Measurements from ENCODE around the gene NOSTRIN.

Gene NOSTRIN

GRCh38 chr2:168772704-168773103 is 29.7 kb upstream of the NOSTRIN start:
- no peak overlapping the region for H3K9ac ChIP-seq (ENCODE audit: low read length in 5 of 5)
- H3K27me3 ChIP-seq (ENCODE audit: control insufficient read depth in 5 of 5, insufficient read depth in 4 of 5, low read length in 5 of 5): no peaks in the 10 kb centered on the region
- no peak overlapping the region for H3K4me3 ChIP-seq (ENCODE audit: low read depth in 1 of 5, low read length in 5 of 5)
- peaks cover 0 to 5% (median 0%) of the 10 kb centered on the region in 5 donors for H3K4me1 ChIP-seq (ENCODE audit: control insufficient read depth in 5 of 5, insufficient read depth in 5 of 5, low read length in 5 of 5)
- peaks cover 0 to 7% (median 4%) of the 10 kb centered on the region in 5 donors for H3K9me3 ChIP-seq (ENCODE audit: control insufficient read depth in 5 of 5, low read length in 5 of 5)
- H3K27ac ChIP-seq (ENCODE audit: low read depth, low read length): no peak overlapping the region
- no peaks in the 10 kb centered on the region for H3K36me3 ChIP-seq (ENCODE audit: control insufficient read depth in 5 of 5, insufficient read depth in 5 of 5, low read length in 5 of 5)

DNA sequence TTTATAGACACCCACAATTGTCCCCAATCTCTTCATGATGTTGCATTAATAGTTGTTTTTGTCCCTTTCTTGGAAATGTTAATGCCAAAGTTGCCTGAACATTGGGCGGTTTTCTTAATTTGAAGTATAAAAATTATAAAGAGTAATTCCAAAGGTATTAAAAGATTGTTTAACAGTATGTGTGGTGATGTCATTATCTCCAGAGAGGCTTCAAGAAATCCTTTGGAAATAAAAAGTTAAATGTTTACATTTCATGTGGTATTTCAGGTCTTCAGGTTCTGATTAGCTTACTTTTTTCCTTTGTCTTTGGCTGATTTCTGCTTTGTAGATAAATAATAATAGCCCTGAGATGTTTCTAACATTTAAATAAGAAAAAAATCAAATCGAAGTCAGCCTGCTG is 29.3 kb upstream of the NOSTRIN start:
- peaks cover 0 to 5% (median 0%) of the 10 kb centered on the region in 5 donors for H3K4me1 ChIP-seq (ENCODE audit: control insufficient read depth in 5 of 5, insufficient read depth in 5 of 5, low read length in 5 of 5)
- peaks cover 0 to 7% (median 4%) of the 10 kb centered on the region in 5 donors for H3K9me3 ChIP-seq (ENCODE audit: control insufficient read depth in 5 of 5, low read length in 5 of 5)
- H3K27ac ChIP-seq (ENCODE audit: low read depth, low read length): no peak overlapping the region
- no peak overlapping the region for H3K9ac ChIP-seq (ENCODE audit: low read length in 5 of 5)
- H3K36me3 ChIP-seq (ENCODE audit: control insufficient read depth in 5 of 5, insufficient read depth in 5 of 5, low read length in 5 of 5): no peaks in the 10 kb centered on the region
- no peak overlapping the region for H3K4me3 ChIP-seq (ENCODE audit: low read depth in 1 of 5, low read length in 5 of 5)
- H3K27me3 ChIP-seq (ENCODE audit: control insufficient read depth in 5 of 5, insufficient read depth in 4 of 5, low read length in 5 of 5): no peaks in the 10 kb centered on the region

GRCh38 chr2:168773719-168774521 is 28.5 kb upstream of the NOSTRIN start:
- Histone ChIP-seq H3K4me1 (ENCODE audit: control insufficient read depth in 5 of 5, insufficient read depth in 5 of 5, low read length in 5 of 5) (peaks cover 0 to 5% (median 0%) of the 10 kb centered on the region in 5 donors), H3K27ac (ENCODE audit: low read depth, low read length) (no peak overlapping the region), H3K9me3 (ENCODE audit: control insufficient read depth in 5 of 5, low read length in 5 of 5) (peaks cover 0 to 7% (median 4%) of the 10 kb centered on the region in 5 donors), H3K36me3 (ENCODE audit: control insufficient read depth in 5 of 5, insufficient read depth in 5 of 5, low read length in 5 of 5) (no peaks in the 10 kb centered on the region), H3K27me3 (ENCODE audit: control insufficient read depth in 5 of 5, insufficient read depth in 4 of 5, low read length in 5 of 5) (no peaks in the 10 kb centered on the region), H3K4me3 (ENCODE audit: low read depth in 1 of 5, low read length in 5 of 5) (no peak overlapping the region), H3K9ac (ENCODE audit: low read length in 5 of 5) (no peak overlapping the region)

GRCh38 chr2:168775837-168776236 is 26.6 kb upstream of the NOSTRIN start:
- no peak overlapping the region for H3K9ac ChIP-seq (ENCODE audit: low read length in 5 of 5)
- H3K9me3 ChIP-seq (ENCODE audit: control insufficient read depth in 5 of 5, low read length in 5 of 5): peaks cover 0 to 7% (median 4%) of the 10 kb centered on the region in 5 donors
- no peaks in the 10 kb centered on the region for H3K36me3 ChIP-seq (ENCODE audit: control insufficient read depth in 5 of 5, insufficient read depth in 5 of 5, low read length in 5 of 5)
- no peak overlapping the region for H3K4me3 ChIP-seq (ENCODE audit: low read depth in 1 of 5, low read length in 5 of 5)
- no peaks in the 10 kb centered on the region for H3K27me3 ChIP-seq (ENCODE audit: control insufficient read depth in 5 of 5, insufficient read depth in 4 of 5, low read length in 5 of 5)
- no peak overlapping the region for H3K27ac ChIP-seq (ENCODE audit: low read depth, low read length)
- H3K4me1 ChIP-seq (ENCODE audit: control insufficient read depth in 5 of 5, insufficient read depth in 5 of 5, low read length in 5 of 5): peaks cover 0 to 14% (median 0%) of the 10 kb centered on the region in 5 donors

GRCh38 chr2:168780669-168781071 is 21.8 kb upstream of the NOSTRIN start:
- Histone ChIP-seq H3K9me3 (ENCODE audit: control insufficient read depth in 5 of 5, low read length in 5 of 5) (peaks cover 0 to 6% (median 4%) of the 10 kb centered on the region in 5 donors), H3K36me3 (ENCODE audit: control insufficient read depth in 5 of 5, insufficient read depth in 5 of 5, low read length in 5 of 5) (no peaks in the 10 kb centered on the region), H3K9ac (ENCODE audit: low read length in 5 of 5) (no peak overlapping the region), H3K27ac (ENCODE audit: low read depth, low read length) (no peak overlapping the region), H3K27me3 (ENCODE audit: control insufficient read depth in 5 of 5, insufficient read depth in 4 of 5, low read length in 5 of 5) (no peaks in the 10 kb centered on the region), H3K4me1 (ENCODE audit: control insufficient read depth in 5 of 5, insufficient read depth in 5 of 5, low read length in 5 of 5) (peaks cover 0 to 16% (median 0%) of the 10 kb centered on the region in 5 donors), H3K4me3 (ENCODE audit: low read depth in 1 of 5, low read length in 5 of 5) (no peak overlapping the region)

DNA sequence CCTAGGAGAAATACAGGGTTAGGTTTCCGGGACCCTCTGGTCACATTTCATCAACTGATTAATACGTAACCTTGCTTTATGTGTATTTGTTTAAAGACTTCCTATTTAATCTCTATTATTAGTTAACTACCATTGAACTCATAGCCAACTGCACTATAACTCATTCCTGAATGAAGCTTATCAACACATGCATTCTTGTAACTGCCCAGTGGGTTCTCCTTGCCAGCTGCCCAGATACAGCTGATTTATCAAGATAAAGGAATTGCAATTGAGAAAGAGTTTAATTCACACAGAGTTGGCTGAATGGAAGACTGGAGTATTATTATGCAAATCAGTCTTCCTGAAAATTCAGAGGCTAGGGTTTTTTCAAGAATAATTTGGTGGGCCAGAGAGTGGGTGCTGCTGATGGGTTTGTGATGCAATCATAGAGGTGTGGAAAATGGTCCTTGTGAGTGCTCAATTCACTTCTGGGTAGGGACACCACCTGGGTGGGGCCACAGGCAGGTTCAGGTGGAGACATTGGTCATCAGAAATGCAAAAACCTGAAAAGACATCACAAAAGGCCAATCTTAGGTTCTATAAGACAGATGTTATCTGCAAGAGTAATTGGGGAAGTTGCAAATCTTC is 21.1 kb upstream of the NOSTRIN start:
- Histone ChIP-seq H3K4me1 (ENCODE audit: control insufficient read depth in 5 of 5, insufficient read depth in 5 of 5, low read length in 5 of 5) (peaks cover 0 to 16% (median 0%) of the 10 kb centered on the region in 5 donors), H3K9me3 (ENCODE audit: control insufficient read depth in 5 of 5, low read length in 5 of 5) (no peaks in the 10 kb centered on the region)

DNA sequence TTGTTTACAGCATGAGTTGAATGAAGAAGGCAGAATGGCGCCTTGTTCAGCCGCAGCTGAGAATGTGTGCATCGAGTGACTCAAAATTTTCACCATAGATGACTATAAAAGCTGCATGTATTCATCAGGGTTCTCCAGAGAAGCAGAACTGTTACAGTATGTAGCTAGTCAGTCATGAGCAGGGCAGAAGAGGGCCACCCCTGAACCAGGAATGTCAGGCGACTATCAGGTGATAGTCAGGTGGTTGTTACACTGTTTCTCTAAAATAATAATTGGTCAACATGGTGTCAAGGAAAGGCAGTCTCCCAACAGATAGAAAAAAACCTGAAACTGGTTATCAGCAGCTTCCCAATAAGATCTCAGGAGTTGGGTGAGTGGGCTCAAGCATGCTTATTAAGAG is 20.2 kb upstream of the NOSTRIN start:
- Histone ChIP-seq H3K9ac (ENCODE audit: low read length in 5 of 5) (no peak overlapping the region), H3K4me1 (ENCODE audit: control insufficient read depth in 5 of 5, insufficient read depth in 5 of 5, low read length in 5 of 5) (peaks cover 0 to 16% (median 0%) of the 10 kb centered on the region in 5 donors), H3K36me3 (ENCODE audit: control insufficient read depth in 5 of 5, insufficient read depth in 5 of 5, low read length in 5 of 5) (no peaks in the 10 kb centered on the region), H3K9me3 (ENCODE audit: control insufficient read depth in 5 of 5, low read length in 5 of 5) (no peaks in the 10 kb centered on the region), H3K4me3 (ENCODE audit: low read depth in 1 of 5, low read length in 5 of 5) (no peak overlapping the region), H3K27me3 (ENCODE audit: control insufficient read depth in 5 of 5, insufficient read depth in 4 of 5, low read length in 5 of 5) (no peaks in the 10 kb centered on the region), H3K27ac (ENCODE audit: low read depth, low read length) (no peak overlapping the region)

More for the DNA sequence above, 21.1 kb upstream of the NOSTRIN start:
- Histone ChIP-seq H3K27me3 (ENCODE audit: control insufficient read depth in 5 of 5, insufficient read depth in 4 of 5, low read length in 5 of 5) (no peaks in the 10 kb centered on the region), H3K36me3 (ENCODE audit: control insufficient read depth in 5 of 5, insufficient read depth in 5 of 5, low read length in 5 of 5) (no peaks in the 10 kb centered on the region), H3K27ac (ENCODE audit: low read depth, low read length) (no peak overlapping the region), H3K4me3 (ENCODE audit: low read depth in 1 of 5, low read length in 5 of 5) (no peak overlapping the region), H3K9ac (ENCODE audit: low read length in 5 of 5) (no peak overlapping the region)

DNA sequence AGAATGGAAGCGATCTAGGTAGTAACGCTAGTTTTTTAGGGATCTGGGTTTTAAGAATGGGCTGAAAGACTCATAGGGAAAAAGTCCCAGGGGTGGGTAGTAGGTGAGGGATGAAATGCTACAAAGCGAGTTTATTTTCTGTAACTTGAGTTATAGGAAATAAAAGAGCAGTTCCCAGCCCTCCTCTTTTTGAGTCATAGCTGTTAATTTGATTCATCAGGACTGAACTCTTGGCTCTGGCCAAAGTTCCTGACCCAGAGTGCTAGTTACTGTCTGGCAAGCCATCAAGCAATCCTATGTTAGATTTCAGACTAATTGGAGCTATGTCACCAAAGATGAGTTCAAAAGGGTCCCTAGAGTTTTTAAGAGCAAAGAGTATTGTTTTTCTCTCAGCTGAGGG is 17.4 kb upstream of the NOSTRIN start:
- peaks cover 0 to 16% (median 0%) of the 10 kb centered on the region in 5 donors for H3K4me1 ChIP-seq (ENCODE audit: control insufficient read depth in 5 of 5, insufficient read depth in 5 of 5, low read length in 5 of 5)
- H3K27me3 ChIP-seq (ENCODE audit: control insufficient read depth in 5 of 5, insufficient read depth in 4 of 5, low read length in 5 of 5): no peaks in the 10 kb centered on the region
- H3K27ac ChIP-seq (ENCODE audit: low read depth, low read length): no peak overlapping the region
- H3K9ac ChIP-seq (ENCODE audit: low read length in 5 of 5): no peak overlapping the region
- no peak overlapping the region for H3K4me3 ChIP-seq (ENCODE audit: low read depth in 1 of 5, low read length in 5 of 5)
- no peaks in the 10 kb centered on the region for H3K9me3 ChIP-seq (ENCODE audit: control insufficient read depth in 5 of 5, low read length in 5 of 5)
- no peaks in the 10 kb centered on the region for H3K36me3 ChIP-seq (ENCODE audit: control insufficient read depth in 5 of 5, insufficient read depth in 5 of 5, low read length in 5 of 5)

DNA sequence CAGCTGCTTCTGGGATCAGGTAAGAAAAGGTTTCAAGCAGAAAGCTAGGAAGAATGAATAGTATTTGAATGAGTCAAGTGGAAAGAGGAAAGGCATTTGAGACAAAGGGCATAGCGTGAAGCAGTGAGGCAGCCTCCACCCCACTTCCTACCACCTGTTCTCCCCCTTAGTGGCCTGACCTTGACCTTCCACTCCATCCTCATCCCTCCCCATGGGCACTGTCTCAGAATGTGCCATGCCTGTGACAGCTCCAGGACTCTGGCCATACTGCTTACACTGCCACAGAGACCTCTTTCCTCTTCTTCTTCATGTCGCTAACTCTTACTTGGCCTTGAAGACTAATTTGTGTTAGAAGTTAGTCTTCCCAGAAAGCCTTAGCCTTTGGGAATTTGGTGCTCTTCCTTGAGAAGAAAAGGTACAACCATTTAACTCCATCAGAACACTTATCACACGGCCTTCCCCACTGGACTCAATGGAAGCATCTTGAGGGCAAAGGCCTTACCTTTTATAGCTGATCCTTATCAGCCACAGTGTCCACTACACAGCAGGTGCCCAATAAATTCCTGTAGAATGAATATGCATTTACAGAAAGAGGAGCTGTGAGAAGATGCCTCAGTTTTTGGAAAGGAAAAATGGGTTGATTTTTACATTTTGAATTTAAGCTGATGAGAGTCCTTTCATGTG is 15.2 kb upstream of the NOSTRIN start:
- H3K9ac ChIP-seq (ENCODE audit: low read length in 5 of 5): no peak overlapping the region
- H3K27ac ChIP-seq (ENCODE audit: low read depth, low read length): no peak overlapping the region
- H3K9me3 ChIP-seq (ENCODE audit: control insufficient read depth in 5 of 5, low read length in 5 of 5): no peaks in the 10 kb centered on the region
- peaks cover 0 to 2% (median 0%) of the 10 kb centered on the region in 5 donors for H3K4me1 ChIP-seq (ENCODE audit: control insufficient read depth in 5 of 5, insufficient read depth in 5 of 5, low read length in 5 of 5)
- H3K36me3 ChIP-seq (ENCODE audit: control insufficient read depth in 5 of 5, insufficient read depth in 5 of 5, low read length in 5 of 5): no peaks in the 10 kb centered on the region
- H3K27me3 ChIP-seq (ENCODE audit: control insufficient read depth in 5 of 5, insufficient read depth in 4 of 5, low read length in 5 of 5): no peaks in the 10 kb centered on the region
- no peak overlapping the region for H3K4me3 ChIP-seq (ENCODE audit: low read depth in 1 of 5, low read length in 5 of 5)

Measured in subcutaneous abdominal adipose tissue (tissue), 5 donors.